Measurements from ENCODE around the gene INTS1. TPM values are rescaled to one million over a fixed set of nuclear protein-coding genes. Genes with fewer than 3 reads are reported as not detected.

Gene INTS1
- total RNA-seq, 2 donors from 2014 or later, result 66.3 to 72.9 TPM

- 85 to 88% methylated on average over 7 to 31 of the region's 35 CpGs for WGBS, 2 donors
These were observed 43.7 kb upstream of the INTS1 start for GRCh38 chr7:1547777-1548437.

GRCh38 chr7:1546909-1547776 lies 43.0 kb upstream of the INTS1 start:
- no peak for ATAC-seq
- no peak for DNase-seq
- TF ChIP-seq CTCF (IDR thresholded peaks at IDR 0.05) (no peak), POLR2A (IDR thresholded peaks at IDR 0.05) (no peak)
- WGBS, 2 donors, result 86 to 93% methylated on average over 11 to 39 of the region's 41 CpGs
- Histone ChIP-seq H3K4me3 (no peak overlapping the region), H3K36me3 (replicated peaks in 1 of 2; ENCODE audit: insufficient read depth in 1 of 2, low read depth in 2 of 2) (peaks cover 0 to 13% of the 10 kb centered on the region in 2 donors), H3K27me3 (no peaks in the 10 kb centered on the region), H3K9me3 (no peaks in the 10 kb centered on the region), H3K27ac (peak overlapping the region in 1 of 4 donors; percentile 69), H3K4me1 (peaks cover 19% of the 10 kb centered on the region)
- intact Hi-C loops (cut with DNase I), result loop anchor here (5.0 kb wide), 1 partner anchor 45 kb away; the partner anchor contains the start of gene INTS1

More at GRCh38 chr7:1547777-1548437, 43.7 kb upstream of the INTS1 start:
- Histone ChIP-seq H3K4me3 (no peak overlapping the region), H3K9me3 (no peaks in the 10 kb centered on the region), H3K36me3 (replicated peaks in 1 of 2; ENCODE audit: insufficient read depth in 1 of 2, low read depth in 2 of 2) (peaks cover 0 to 13% of the 10 kb centered on the region in 2 donors), H3K27me3 (no peaks in the 10 kb centered on the region), H3K27ac (no peak overlapping the region), H3K4me1 (peaks cover 19% of the 10 kb centered on the region)
- DNase-seq (no peak), ATAC-seq (no peak)
- TF ChIP-seq POLR2A (IDR thresholded peaks at IDR 0.05) (no peak), CTCF (IDR thresholded peaks at IDR 0.05) (no peak)
- intact Hi-C loops (cut with DNase I), result loop anchor here (5.0 kb wide), 1 partner anchor 46 kb away; the partner anchor contains the start of gene INTS1

GRCh38 chr7:1546274-1546908 lies 42.2 kb upstream of the INTS1 start:
- Histone ChIP-seq H3K36me3 (replicated peaks in 1 of 2; ENCODE audit: insufficient read depth in 1 of 2, low read depth in 2 of 2) (peaks cover 0 to 13% of the 10 kb centered on the region in 2 donors), H3K4me1 (peaks cover 19% of the 10 kb centered on the region), H3K4me3 (no peak overlapping the region), H3K27ac (peak overlapping the region; percentile 27 to 70 (median 56)), H3K27me3 (no peaks in the 10 kb centered on the region), H3K9me3 (no peaks in the 10 kb centered on the region)
- DNase-seq (peak in 1 of 4 donors; percentile 64), ATAC-seq (peak; percentile 33)
- TF ChIP-seq CTCF (IDR thresholded peaks at IDR 0.05), result no peak
- TF ChIP-seq POLR2A (IDR thresholded peaks at IDR 0.05), result no peak
- WGBS, 2 donors, result 24 to 62% methylated on average over 6 to 26 of the region's 28 CpGs
- intact Hi-C loops (cut with DNase I), result loop anchor here (5.0 kb wide), 1 partner anchor 44 kb away; the partner anchor contains the start of gene INTS1

GRCh38 chr7:1545417-1546246 lies 41.4 kb upstream of the INTS1 start:
- Histone ChIP-seq H3K27ac (peak overlapping the region; percentile 27 to 70 (median 56)), H3K27me3 (no peaks in the 10 kb centered on the region), H3K4me1 (peaks cover 19% of the 10 kb centered on the region), H3K9me3 (no peaks in the 10 kb centered on the region), H3K36me3 (replicated peaks in 1 of 2; ENCODE audit: insufficient read depth in 1 of 2, low read depth in 2 of 2) (peaks cover 4 to 18% of the 10 kb centered on the region in 2 donors), H3K4me3 (no peak overlapping the region)
- intact Hi-C loops (cut with DNase I), result loop anchor here (5.0 kb wide), 1 partner anchor 43 kb away; the partner anchor contains the start of gene INTS1
- TF ChIP-seq POLR2A (IDR thresholded peaks at IDR 0.05) (no peak), CTCF (IDR thresholded peaks at IDR 0.05) (no peak)
- ATAC-seq, result peak; percentile 33
- peak in 2 of 4 donors; percentile 57 to 58 for DNase-seq
- 54 to 90% methylated on average over 11 to 37 of the region's 40 CpGs for WGBS, 2 donors
